Measurements from ENCODE around the gene LIME1. TPM values are rescaled to one million over a fixed set of nuclear protein-coding genes. Genes with fewer than 3 reads are reported as not detected.

LIME1 gene
- total and polyA plus RNA-seq, 2 of the 4 experiments (the other 2 are of a cell fraction): 0.36 to 7.8 TPM

GRCh38 chr20:63778857-63779256, 42.4 kb downstream of the LIME1 start:
- H2BK120ac ChIP-seq (ENCODE audit: low read depth, low read length): no peak overlapping the region
- DNase-seq: no peak
- ChIA-PET POLR2A (ENCODE audit: unreplicated experiment) (no interaction called here), CTCF (no interaction called here)
- in situ Hi-C loops (cut with MboI; ENCODE audit: low sequenced_read_pairs): no loop called here
- H2AK5ac ChIP-seq (ENCODE audit: low read depth, low read length): no peak overlapping the region
- no peak overlapping the region for H3K14ac ChIP-seq (replicated peaks; ENCODE audit: low read depth, low read length)
- dilution Hi-C loops (cut with HindIII; ENCODE audit: low sequenced_read_pairs, unreplicated experiment): no loop called here
- no peak overlapping the region for H3K9ac ChIP-seq (ENCODE audit: low read depth, low read length)
- H3K4ac ChIP-seq (ENCODE audit: low read depth, low read length): no peak overlapping the region
- H3K36me3 ChIP-seq (ENCODE audit: control insufficient read depth, insufficient read depth, low read length): no peaks in the 10 kb centered on the region; the same call in 1 of the 2 replicates
- H2BK20ac ChIP-seq (ENCODE audit: low read depth, low read length): no peak overlapping the region
- H2AFZ ChIP-seq (replicated peaks; ENCODE audit: low read length, poor library complexity): no peak overlapping the region
- H3K9me1 ChIP-seq (ENCODE audit: insufficient read depth, low read length): no peaks in the 10 kb centered on the region
- no peak overlapping the region for H3K23ac ChIP-seq (ENCODE audit: low read depth, low read length)
- no peak overlapping the region for H4K5ac ChIP-seq (ENCODE audit: low read depth, low read length)
- H2AK9ac ChIP-seq (replicated peaks; ENCODE audit: low read depth, low read length, poor library complexity): peak overlapping the region; percentile 88
- H3K27me3 ChIP-seq (ENCODE audit: control insufficient read depth, insufficient read depth, low read length): no peaks in the 10 kb centered on the region
- H2BK15ac ChIP-seq (ENCODE audit: low read depth, low read length): no peak overlapping the region
- peaks cover 11 to 45% of the 10 kb centered on the region in 2 experiments for H3K79me1 ChIP-seq (ENCODE audit: low read depth in 1 of 2, low read length in 2 of 2)
- no TSS peak for BruUV-seq (replicated peaks)
- 94% methylated on average over 3 of the region's 9 CpGs; no CpG with 5 or more reads in 1 of the 2 experiments for WGBS, 2 experiments (ENCODE audit: extremely low coverage in 2 of 2, insufficient read length in 1 of 2)
- H2BK5ac ChIP-seq (ENCODE audit: low read depth, low read length, poor library complexity, severe bottlenecking): no peak overlapping the region
- ATAC-seq (ENCODE audit: low read depth): no peak
- no peak overlapping the region for H3K18ac ChIP-seq (ENCODE audit: low read depth, low read length)
- H3K4me3 ChIP-seq (ENCODE audit: insufficient read depth, low read depth, low read length): no peak overlapping the region
- no peak overlapping the region for H3K4me2 ChIP-seq (ENCODE audit: low read depth, low read length)
- H3K4me1 ChIP-seq (ENCODE audit: control insufficient read depth, insufficient read depth, low read length): peaks cover 5% of the 10 kb centered on the region; the same call in 1 of the 2 replicates
- H3K9me3 ChIP-seq (ENCODE audit: control insufficient read depth, insufficient read depth, low read length): no peaks in the 10 kb centered on the region
- peaks cover 25% of the 10 kb centered on the region for H4K20me1 ChIP-seq (ENCODE audit: insufficient read depth, low read length)
- H4K8ac ChIP-seq (ENCODE audit: low read depth in 2 of 2, low read length in 2 of 2): no peak overlapping the region
- H4K91ac ChIP-seq (ENCODE audit: insufficient read depth, low read depth, low read length): no peak overlapping the region; the same call in 1 of the 2 replicates
- TF ChIP-seq RCOR1 (IDR thresholded peaks at IDR 0.05; ENCODE audit: insufficient replicate concordance, low read length) (no peak), POLR2A (IDR thresholded peaks at IDR 0.05; ENCODE audit: low read depth, low read length) (no peak), SMC3 (IDR thresholded peaks at IDR 0.05; ENCODE audit: low read depth, low read length) (no peak), MXI1 (IDR thresholded peaks at IDR 0.05; ENCODE audit: borderline replicate concordance, low read depth, low read length) (no peak), CEBPB (IDR thresholded peaks at IDR 0.05; ENCODE audit: low read depth, low read length) (no peak), FOS (IDR thresholded peaks at IDR 0.05; ENCODE audit: low read depth, low read length) (no peak), RFX5 (IDR thresholded peaks at IDR 0.05; ENCODE audit: low read depth, low read length) (no peak), MAZ (IDR thresholded peaks at IDR 0.05; ENCODE audit: borderline replicate concordance, low read depth, low read length) (no peak)
- intact Hi-C loops (cut with micrococcal nuclease): loop anchor here (5.0 kb wide), 1 partner anchor 193 kb away; no protein-coding TSS in a partner anchor
- H3K27ac ChIP-seq (ENCODE audit: insufficient read depth, low read length): no peak overlapping the region
- H3K56ac ChIP-seq (ENCODE audit: extremely low read depth, insufficient read depth, low read length): no peak overlapping the region

Measured in IMR-90 (cell line).